Measurements from ENCODE around the gene ADK. TPM values are rescaled to one million over a fixed set of nuclear protein-coding genes. Genes with fewer than 3 reads are reported as not detected.

ADK gene
- total and polyA plus RNA-seq, 2 of the 4 experiments (the other 2 are of a cell fraction): 30.6 to 40.9 TPM

GRCh38 chr10:74361678-74362077, 210.7 kb downstream of the ADK start:
- POLR2A ChIA-PET (ENCODE audit: unreplicated experiment): no interaction called here
- no peak overlapping the region for H4K5ac ChIP-seq (ENCODE audit: low read depth, low read length)
- no peaks in the 10 kb centered on the region for H3K4me1 ChIP-seq (ENCODE audit: control insufficient read depth, insufficient read depth, low read length)
- DNase-seq (no peak), ATAC-seq (ENCODE audit: low read depth) (no peak)
- peaks cover 4% of the 10 kb centered on the region; the same call in 1 of the 2 replicates for H3K36me3 ChIP-seq (ENCODE audit: control insufficient read depth, insufficient read depth, low read length)
- peaks cover 7% of the 10 kb centered on the region; the same call in 1 of the 2 replicates for H3K9me3 ChIP-seq (ENCODE audit: control insufficient read depth, insufficient read depth, low read length)
- no peak overlapping the region for H3K18ac ChIP-seq (ENCODE audit: low read depth, low read length)
- no peak overlapping the region for H3K4me3 ChIP-seq (ENCODE audit: insufficient read depth, low read depth, low read length)
- no peak overlapping the region for H2BK15ac ChIP-seq (ENCODE audit: low read depth, low read length)
- no peak overlapping the region for H2AK5ac ChIP-seq (ENCODE audit: low read depth, low read length)
- H3K14ac ChIP-seq (replicated peaks; ENCODE audit: low read depth, low read length): no peak overlapping the region
- H3K4ac ChIP-seq (ENCODE audit: low read depth, low read length): no peak overlapping the region
- dilution Hi-C loops (cut with HindIII; ENCODE audit: low sequenced_read_pairs, unreplicated experiment) (no loop called here), in situ Hi-C loops (cut with MboI; ENCODE audit: low sequenced_read_pairs) (no loop called here), intact Hi-C loops (cut with micrococcal nuclease) (no loop called here)
- no peak overlapping the region for H3K23ac ChIP-seq (ENCODE audit: low read depth, low read length)
- no peak overlapping the region for H2BK20ac ChIP-seq (ENCODE audit: low read depth, low read length)
- H4K8ac ChIP-seq (ENCODE audit: low read depth in 2 of 2, low read length in 2 of 2): no peak overlapping the region
- no peak overlapping the region for H3K56ac ChIP-seq (ENCODE audit: extremely low read depth, insufficient read depth, low read length)
- H2AK9ac ChIP-seq (replicated peaks; ENCODE audit: low read depth, low read length, poor library complexity): no peak overlapping the region
- no peak for TF ChIP-seq CTCF (conservative IDR thresholded peaks at IDR 0.05; ENCODE audit: low read depth, low read length)
- TF ChIP-seq BHLHE40 (IDR thresholded peaks at IDR 0.05; ENCODE audit: low read depth, low read length): no peak
- TF ChIP-seq CEBPB (IDR thresholded peaks at IDR 0.05; ENCODE audit: low read depth, low read length): no peak
- TF ChIP-seq RCOR1 (IDR thresholded peaks at IDR 0.05; ENCODE audit: insufficient replicate concordance, low read length): no peak
- no peak for TF ChIP-seq ELK1 (IDR thresholded peaks at IDR 0.05; ENCODE audit: borderline replicate concordance, low read depth, low read length)
- TF ChIP-seq RAD21 (IDR thresholded peaks at IDR 0.05; ENCODE audit: low read length): no peak
- no peak for TF ChIP-seq MAFK (IDR thresholded peaks at IDR 0.05; ENCODE audit: low read depth, low read length)
- no peak for TF ChIP-seq SMC3 (IDR thresholded peaks at IDR 0.05; ENCODE audit: low read depth, low read length)
- no peak for TF ChIP-seq POLR2A (IDR thresholded peaks at IDR 0.05; ENCODE audit: low read depth, low read length)
- TF ChIP-seq NFE2L2 (IDR thresholded peaks at IDR 0.05; ENCODE audit: low read depth, low read length): no peak
- no peak for TF ChIP-seq FOS (IDR thresholded peaks at IDR 0.05; ENCODE audit: low read depth, low read length)
- no peak for TF ChIP-seq USF2 (IDR thresholded peaks at IDR 0.05; ENCODE audit: low read depth, low read length)
- no peak overlapping the region for H2AFZ ChIP-seq (replicated peaks; ENCODE audit: low read length, poor library complexity)
- no peak overlapping the region for H3K4me2 ChIP-seq (ENCODE audit: low read depth, low read length)
- no peaks in the 10 kb centered on the region for H4K20me1 ChIP-seq (ENCODE audit: insufficient read depth, low read length)
- H3K9ac ChIP-seq (ENCODE audit: low read depth, low read length): no peak overlapping the region
- H3K27ac ChIP-seq (ENCODE audit: insufficient read depth, low read length): no peak overlapping the region
- no peaks in the 10 kb centered on the region; the same call in 1 of the 2 replicates for H3K9me1 ChIP-seq (ENCODE audit: insufficient read depth, low read length)
- CTCF ChIA-PET: no interaction called here
- H4K91ac ChIP-seq (ENCODE audit: insufficient read depth, low read depth, low read length): no peak overlapping the region
- no peak overlapping the region for H2BK120ac ChIP-seq (ENCODE audit: low read depth, low read length)
- no peak overlapping the region for H2BK5ac ChIP-seq (ENCODE audit: low read depth, low read length, poor library complexity, severe bottlenecking)
- H3K27me3 ChIP-seq (ENCODE audit: control insufficient read depth, insufficient read depth, low read length): no peaks in the 10 kb centered on the region
- H3K79me1 ChIP-seq (ENCODE audit: low read depth in 1 of 2, low read length in 2 of 2): peaks cover 7 to 11% of the 10 kb centered on the region in 2 experiments
- no TSS peak for BruUV-seq (replicated peaks)

All from IMR-90 (cell line).